Amniotic stem cell (primary cell): ENCODE data around the gene GJD2.

ENCODE experiments used
- DNase-seq: peaks from one replicate; lab custom pipeline; 2025; lab: John Stamatoyannopoulos, UW

The GJD2 gene

GRCh38 chr15:34773013-34773412, 18.2 kb upstream of the GJD2 start:
- DNase-seq = no peak

DNA sequence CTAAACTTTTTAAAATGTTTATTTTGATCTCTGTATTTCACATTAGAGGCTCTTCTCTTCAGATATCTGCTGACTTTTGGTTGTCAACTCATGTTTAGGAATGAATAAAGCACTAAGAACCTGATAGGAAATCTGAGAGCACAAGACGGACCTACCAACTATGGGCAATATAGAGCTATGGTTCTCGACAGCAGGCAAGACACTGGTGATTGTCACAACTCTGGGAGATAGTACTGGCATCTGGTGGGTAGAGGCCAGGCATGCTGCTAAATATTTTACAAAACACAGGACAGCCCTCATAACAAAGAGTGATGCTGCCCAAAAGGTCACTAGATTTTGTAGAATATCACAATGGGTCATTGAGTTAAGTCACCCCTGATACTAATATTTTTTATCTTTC, 17.5 kb upstream of the GJD2 start:
- DNase-seq = no peak

- no peak for DNase-seq
Observed at GRCh38 chr15:34769711-34770110, 14.9 kb upstream of the GJD2 start.

DNA sequence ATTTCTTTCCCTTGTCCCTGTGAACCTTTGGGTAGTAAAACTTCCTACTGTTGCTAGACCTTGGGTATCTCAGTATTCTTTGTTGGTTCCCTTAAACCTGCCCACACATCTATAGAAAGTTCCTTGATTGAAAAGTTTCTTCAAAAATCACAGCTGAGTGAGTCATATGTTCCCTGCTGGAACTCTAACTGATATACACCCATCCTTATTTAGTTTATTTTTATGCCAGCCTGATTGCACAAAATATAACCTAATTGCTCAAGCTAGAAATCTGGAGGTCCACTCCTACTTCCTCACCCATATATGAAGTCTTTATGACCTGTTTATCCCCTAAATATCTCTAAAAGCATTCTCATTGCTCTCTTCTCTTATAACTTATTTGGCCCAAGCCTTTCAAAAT, 13.7 kb upstream of the GJD2 start:
- no peak for DNase-seq

DNA sequence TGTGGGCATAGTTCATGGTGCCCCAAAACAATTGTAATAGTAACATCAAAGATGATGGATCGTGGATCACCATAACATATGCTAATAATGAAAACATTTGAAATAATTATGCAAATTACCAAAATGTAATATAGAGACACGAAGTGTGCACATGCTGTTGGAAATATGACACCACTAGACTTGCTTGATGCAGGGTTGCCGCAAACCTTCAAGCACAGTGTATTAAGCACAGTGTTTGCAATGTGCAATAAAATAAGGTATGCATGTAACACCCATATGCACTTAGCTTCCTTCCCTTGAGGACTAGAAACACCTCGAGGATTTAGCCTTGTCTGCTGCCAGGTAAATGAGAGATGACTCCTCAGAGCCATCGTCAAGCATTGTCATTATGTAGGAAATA, 10.9 kb upstream of the GJD2 start:
- no peak for DNase-seq

GRCh38 chr15:34760909-34761308, 6.1 kb upstream of the GJD2 start:
- DNase-seq = no peak

- no peak for DNase-seq
Observed at GRCh38 chr15:34759992-34760391, 5.2 kb upstream of the GJD2 start.

DNA sequence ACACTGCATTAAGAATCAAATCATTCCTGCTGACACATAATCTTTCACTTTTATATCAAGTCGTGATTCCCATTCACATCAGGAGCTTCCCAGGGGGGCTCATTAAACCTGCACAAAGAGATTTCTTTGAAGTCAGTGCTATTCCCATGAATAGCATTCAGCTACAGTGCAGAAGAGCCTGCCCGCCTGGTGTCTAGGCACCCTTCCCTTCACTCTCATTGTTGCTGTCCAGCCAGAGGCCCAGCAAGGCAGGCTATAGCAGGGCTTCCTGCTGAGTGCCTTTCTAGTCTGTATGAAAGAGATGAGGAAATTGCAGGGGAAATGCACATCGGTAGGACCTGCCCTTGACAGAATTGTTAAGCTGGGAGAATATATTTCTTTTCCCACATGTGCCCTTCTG, 4.5 kb upstream of the GJD2 start:
- no peak for DNase-seq

DNA sequence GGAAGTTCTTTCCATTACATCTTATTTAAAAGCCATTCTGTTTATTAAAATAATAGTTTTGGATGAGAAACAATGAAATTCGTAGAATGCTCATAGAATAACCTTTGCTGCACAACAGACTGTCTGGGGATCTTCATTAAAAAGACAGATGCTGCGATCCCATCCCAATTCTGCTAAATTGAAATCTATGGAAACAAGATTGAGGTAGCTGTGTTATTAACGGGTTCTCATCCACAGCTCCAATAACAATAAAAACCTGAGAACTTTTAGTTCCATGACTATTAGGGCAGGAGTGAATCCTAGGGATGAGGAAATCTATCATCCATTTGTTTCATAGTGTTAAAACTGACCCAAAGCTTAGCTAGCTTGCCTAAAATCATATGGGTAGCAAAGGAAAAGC, 2.5 kb upstream of the GJD2 start:
- DNase-seq = no peak

GRCh38 chr15:34755419-34755773, 598 bp upstream of the GJD2 start:
- no peak for DNase-seq

DNA sequence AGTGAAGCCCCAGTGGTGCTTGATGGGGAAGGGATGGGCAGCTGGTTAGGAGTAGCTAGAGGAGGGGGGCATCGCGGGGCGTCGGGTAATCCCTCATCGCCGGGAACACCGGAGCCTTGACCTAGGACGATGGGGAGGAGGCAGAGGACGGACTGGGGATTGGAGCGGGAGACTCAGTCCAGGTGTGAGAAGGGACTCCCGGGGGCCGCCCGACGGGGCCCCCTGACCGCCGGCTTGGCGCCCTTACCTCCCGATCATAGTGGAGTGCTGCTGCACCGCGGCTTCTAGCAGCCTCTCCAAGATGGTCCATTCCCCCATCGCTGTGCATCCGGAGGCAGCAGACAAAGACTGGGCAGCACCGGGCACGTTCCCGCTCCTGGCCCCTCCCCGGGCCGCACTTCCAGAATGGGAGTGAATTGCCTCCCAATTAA, 612 bp downstream of the GJD2 start:
- no peak for DNase-seq

DNA sequence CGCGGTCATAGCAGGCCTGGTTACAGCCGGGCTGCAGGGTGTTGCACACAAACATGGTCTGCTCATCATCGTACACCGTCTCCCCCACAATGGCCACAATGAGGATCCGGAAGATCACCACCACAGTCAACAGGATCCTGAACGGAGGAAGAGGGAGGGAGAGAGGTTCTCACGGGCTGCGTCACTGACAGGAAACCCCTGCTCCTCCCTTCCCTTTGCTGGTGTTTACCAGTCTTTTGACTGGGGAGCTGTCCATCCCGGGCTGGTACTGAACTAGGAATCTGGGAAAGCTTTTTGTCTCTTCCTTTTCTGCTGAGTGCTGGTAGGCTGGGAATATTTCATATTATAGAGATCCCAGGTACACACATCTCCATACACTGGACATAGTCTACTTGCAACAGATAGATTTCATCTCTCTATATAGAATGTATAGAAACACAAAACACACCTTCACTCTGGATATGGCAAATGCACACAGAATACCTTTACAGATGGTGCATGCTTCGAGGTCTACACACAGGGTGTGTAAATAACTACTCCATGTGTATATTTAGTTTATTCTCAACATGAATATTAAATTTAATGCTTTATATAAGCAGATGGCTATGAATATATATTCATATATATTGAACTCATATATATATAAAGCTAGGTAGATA, 1.4 kb downstream of the GJD2 start:
- peak; percentile 30 for DNase-seq

- DNase-seq = no peak
Observed at GRCh38 chr15:34749691-34750090, 5.1 kb downstream of the GJD2 start.

- DNase-seq = no peak
Observed at GRCh38 chr15:34739346-34739745, 15.5 kb downstream of the GJD2 start.

GRCh38 chr15:34738002-34738401, 16.8 kb downstream of the GJD2 start:
- no peak for DNase-seq

DNA sequence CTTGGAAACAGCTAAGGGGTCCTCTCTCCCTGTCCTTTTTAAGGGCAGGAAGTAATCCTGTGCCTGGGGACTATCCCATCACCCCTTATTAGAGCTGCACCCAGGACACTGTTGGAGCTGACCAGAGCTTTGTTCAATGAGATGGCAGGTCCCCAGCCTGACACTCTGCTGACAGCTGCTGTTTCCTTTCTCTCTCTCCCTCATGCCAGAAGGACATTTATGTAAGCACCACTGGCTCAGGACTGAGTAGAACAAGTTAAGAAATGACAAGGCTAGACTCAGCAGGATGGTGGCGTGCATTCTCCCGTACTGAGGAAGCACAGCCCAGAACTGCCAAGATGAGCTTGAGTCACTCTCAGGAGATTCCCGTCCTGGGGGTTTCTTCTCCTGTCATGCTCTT, 17.3 kb downstream of the GJD2 start:
- DNase-seq = no peak

DNA sequence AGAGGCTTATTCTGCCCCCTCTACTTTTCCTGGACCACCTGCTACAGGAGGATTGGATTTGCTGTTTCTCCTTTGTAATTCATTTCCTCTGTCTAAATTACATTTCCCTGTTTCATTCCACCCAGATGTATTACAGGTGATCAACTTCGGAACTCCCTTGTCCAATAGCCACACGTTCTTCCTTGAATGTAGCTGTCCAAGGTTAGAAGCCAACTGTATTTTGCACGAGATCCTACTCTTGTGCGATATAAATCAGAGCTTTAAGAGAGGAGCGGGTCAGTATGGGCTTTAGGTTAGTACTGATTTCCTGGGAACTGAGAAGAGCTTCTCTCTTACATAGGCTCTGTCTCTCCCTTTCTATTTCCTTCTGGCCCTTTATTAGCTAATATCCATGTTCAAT, 20.5 kb downstream of the GJD2 start:
- DNase-seq = no peak

DNA sequence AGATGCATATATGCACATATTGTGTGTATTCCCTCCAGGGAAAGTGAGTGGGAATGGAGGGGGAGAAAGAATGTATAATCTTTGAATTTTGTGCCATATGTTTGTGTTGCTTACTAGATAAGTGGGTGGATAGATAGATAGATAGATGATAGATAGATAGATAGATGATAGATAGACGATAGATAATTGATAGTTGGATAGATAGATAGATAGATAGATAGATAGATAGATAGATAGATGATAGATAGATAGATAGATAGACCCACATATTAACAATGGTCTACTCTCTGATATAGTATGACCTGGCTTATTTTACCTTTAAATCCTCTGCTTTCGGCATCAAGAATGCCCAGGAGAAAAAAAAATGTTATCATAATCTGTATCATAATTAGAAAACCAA, 21.2 kb downstream of the GJD2 start:
- no peak for DNase-seq

GRCh38 chr15:34732430-34732829, 22.4 kb downstream of the GJD2 start:
- no peak for DNase-seq

DNA sequence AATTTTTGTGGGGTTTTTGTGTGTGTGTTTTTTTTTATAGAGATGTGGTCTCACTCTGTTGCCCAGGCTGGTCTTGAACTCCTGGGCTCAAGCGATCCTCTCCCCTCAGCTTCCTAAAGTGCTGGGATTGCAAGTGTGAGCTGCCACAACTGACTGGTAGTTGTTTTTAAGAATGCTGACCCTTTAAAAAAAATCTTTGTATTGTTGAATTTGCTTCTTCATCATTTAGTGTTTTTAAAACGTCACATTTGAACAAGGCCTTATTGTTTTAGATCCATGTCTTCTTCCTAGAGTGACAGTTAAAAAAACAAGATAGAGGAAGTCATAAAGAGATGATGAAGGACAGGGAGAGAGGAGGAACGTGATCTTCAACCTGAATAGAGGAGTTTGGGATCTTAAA, 24.1 kb downstream of the GJD2 start:
- DNase-seq = no peak

GRCh38 chr15:34729886-34730285, 24.9 kb downstream of the GJD2 start:
- DNase-seq = no peak

GRCh38 chr15:34729056-34729455, 25.7 kb downstream of the GJD2 start:
- DNase-seq = no peak

GRCh38 chr15:34726406-34727100, 28.2 kb downstream of the GJD2 start:
- no peak for DNase-seq

- DNase-seq = no peak
Observed at GRCh38 chr15:34725556-34725955, 29.2 kb downstream of the GJD2 start.
